Neural progenitor cell (in vitro differentiated cells): ENCODE data around the gene ZFYVE9. TPM values are rescaled to one million over a fixed set of nuclear protein-coding genes. Genes with fewer than 3 reads are reported as not detected.

ENCODE experiments used
- DNase-seq: peaks from one replicate; pipeline ENCODE4 v3.0.0-alpha.2; 2016; ENCODE audit warnings: low spot score
- H2AFZ ChIP-seq: fragments of 200-600 bp; sonication (generic); replicated peaks from 2 replicates; pipeline ENCODE4 v1.6.1; 2016; ENCODE audit warnings: antibody characterized with exemption
- H3F3A ChIP-seq: fragments of 200-600 bp; sonication (generic); 2 replicates; pipeline ENCODE4 v1.6.1; 2016; ENCODE audit warnings: antibody characterized with exemption, low read depth
- H3K27ac ChIP-seq: fragments of 200-600 bp; sonication (generic); 2 replicates; pipeline ENCODE4 v1.5.1; 2016; ENCODE audit warnings: mild to moderate bottlenecking
- H3K27me3 ChIP-seq: fragments of 200-600 bp; sonication (generic); 2 replicates; pipeline ENCODE4 v1.6.1; 2016; ENCODE audit warnings: mild to moderate bottlenecking, moderate library complexity
- H3K36me3 ChIP-seq: fragments of 200-600 bp; sonication (generic); 2 replicates; pipeline ENCODE4 v1.5.1; 2016
- H3K4me1 ChIP-seq: fragments of 200-600 bp; sonication (generic); 2 replicates; pipeline ENCODE4 v1.6.1; 2016; ENCODE audit warnings: mixed run types
- H3K4me2 ChIP-seq: fragments of 200-600 bp; sonication (generic); 2 replicates; pipeline ENCODE4 v1.6.1; 2016
- H3K4me3 ChIP-seq: fragments of 200-600 bp; sonication (generic); 2 replicates; pipeline ENCODE4 v1.5.1; 2016
- H3K79me2 ChIP-seq: fragments of 200-600 bp; sonication (generic); 2 replicates; pipeline ENCODE4 v1.6.1; 2016; ENCODE audit warnings: low read depth
- H3K9ac ChIP-seq: fragments of 200-600 bp; sonication (generic); 2 replicates; pipeline ENCODE4 v1.6.1; 2016
- H3K9me3 ChIP-seq: fragments of 200-600 bp; sonication (generic); 2 replicates; pipeline ENCODE4 v1.5.1; 2016; ENCODE audit warnings: low read depth
- H4K20me1 ChIP-seq: fragments of 200-600 bp; sonication (generic); 2 replicates; pipeline ENCODE4 v1.6.1; 2016; ENCODE audit warnings: low read depth
- H3K27ac Mint-ChIP-seq: 3 replicates; pipeline ENCODE4 v1.8.0; 2021; ENCODE audit warnings: mixed read lengths
- H3K27me3 Mint-ChIP-seq: 2 replicates; pipeline ENCODE4 v1.8.0; 2022; ENCODE audit warnings: low read depth, mild to moderate bottlenecking, inconsistent platforms, moderate library complexity, mixed read lengths; ENCODE audit not compliant: insufficient read depth
- H3K36me3 Mint-ChIP-seq: 3 replicates; pipeline ENCODE4 v1.8.0; 2021; ENCODE audit warnings: mixed read lengths
- H3K4me1 Mint-ChIP-seq: 3 replicates; pipeline ENCODE4 v1.8.0; 2021; ENCODE audit warnings: mixed read lengths
- H3K4me3 Mint-ChIP-seq: 3 replicates; pipeline ENCODE4 v1.8.0; 2021; ENCODE audit warnings: mild to moderate bottlenecking, moderate library complexity, mixed read lengths
- H3K9me3 Mint-ChIP-seq: 3 replicates; pipeline ENCODE4 v1.8.0; 2020; ENCODE audit warnings: mixed read lengths
- EZH2 ChIP-seq: fragments of 200-600 bp; sonication (generic); IDR thresholded peaks from 2 replicates; pipeline ENCODE4 v1.6.1; 2017; ENCODE audit warnings: antibody characterized with exemption, mild to moderate bottlenecking, moderate library complexity
- EZH2phosphoT487 ChIP-seq: fragments of 200-600 bp; sonication (generic); IDR thresholded peaks from 2 replicates; pipeline ENCODE4 v1.6.1; 2017; ENCODE audit warnings: antibody characterized with exemption
- total RNA-seq: library from RNA; depleted of rRNA; stranded (reverse); fragments of >200 nt; gene quantifications from 2 replicates; pipeline ENCODE4 v1.2.3, GENCODE V29; 2015; ENCODE audit warnings: low replicate concordance
- TF ChIP-seq, protein P1 (sequence below): fragments of 200-600 bp; sonication (generic); IDR thresholded peaks from 2 replicates; pipeline ENCODE4 v1.5.1; 2017; ENCODE audit warnings: antibody characterized with exemption, mild to moderate bottlenecking

The ZFYVE9 gene
- total RNA-seq, 1 donor from 2014 or later: 42.7 TPM

DNA sequence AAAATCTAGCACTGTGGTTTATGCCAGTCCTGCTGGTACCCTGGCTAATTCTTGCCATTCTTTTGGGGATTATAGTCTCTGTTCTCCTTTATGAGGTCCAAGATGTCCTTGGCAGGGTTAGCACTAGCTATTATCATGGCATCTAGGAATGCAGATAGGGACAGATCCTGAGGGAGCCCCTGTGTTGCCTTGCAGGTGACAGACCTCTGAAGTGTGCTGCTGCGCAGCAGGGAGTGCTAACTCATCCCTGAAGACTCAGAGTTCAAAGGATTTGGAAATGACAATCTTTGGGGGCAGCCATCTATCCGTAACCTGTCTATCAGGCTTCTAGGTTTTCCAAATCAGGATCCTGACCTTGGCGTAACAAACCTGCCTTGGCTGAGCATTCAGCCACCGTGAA lies 16.3 kb downstream of the ZFYVE9 start:
- no peaks in the 10 kb centered on the region for H3K36me3 ChIP-seq
- no peak overlapping the region for H3K4me3 ChIP-seq
- Mint-ChIP-seq H3K36me3 (peaks cover 30% of the 10 kb centered on the region), H3K4me3 (no peak overlapping the region), H3K27ac (no peak overlapping the region), H3K9me3 (peaks cover 27% of the 10 kb centered on the region), H3K4me1 (no peaks in the 10 kb centered on the region), H3K27me3 (peaks cover 3% of the 10 kb centered on the region)
- no peaks in the 10 kb centered on the region for H3F3A ChIP-seq
- H2AFZ ChIP-seq: no peak overlapping the region
- H3K9ac ChIP-seq: no peak overlapping the region
- H3K4me1 ChIP-seq: no peaks in the 10 kb centered on the region
- H4K20me1 ChIP-seq: no peaks in the 10 kb centered on the region
- no peak for DNase-seq
- TF ChIP-seq EZH2phosphoT487 (no peak), EZH2 (no peak)
- TF ChIP-seq, protein P1, sequence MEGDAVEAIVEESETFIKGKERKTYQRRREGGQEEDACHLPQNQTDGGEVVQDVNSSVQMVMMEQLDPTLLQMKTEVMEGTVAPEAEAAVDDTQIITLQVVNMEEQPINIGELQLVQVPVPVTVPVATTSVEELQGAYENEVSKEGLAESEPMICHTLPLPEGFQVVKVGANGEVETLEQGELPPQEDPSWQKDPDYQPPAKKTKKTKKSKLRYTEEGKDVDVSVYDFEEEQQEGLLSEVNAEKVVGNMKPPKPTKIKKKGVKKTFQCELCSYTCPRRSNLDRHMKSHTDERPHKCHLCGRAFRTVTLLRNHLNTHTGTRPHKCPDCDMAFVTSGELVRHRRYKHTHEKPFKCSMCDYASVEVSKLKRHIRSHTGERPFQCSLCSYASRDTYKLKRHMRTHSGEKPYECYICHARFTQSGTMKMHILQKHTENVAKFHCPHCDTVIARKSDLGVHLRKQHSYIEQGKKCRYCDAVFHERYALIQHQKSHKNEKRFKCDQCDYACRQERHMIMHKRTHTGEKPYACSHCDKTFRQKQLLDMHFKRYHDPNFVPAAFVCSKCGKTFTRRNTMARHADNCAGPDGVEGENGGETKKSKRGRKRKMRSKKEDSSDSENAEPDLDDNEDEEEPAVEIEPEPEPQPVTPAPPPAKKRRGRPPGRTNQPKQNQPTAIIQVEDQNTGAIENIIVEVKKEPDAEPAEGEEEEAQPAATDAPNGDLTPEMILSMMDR: no peak
- no peak overlapping the region for H3K4me2 ChIP-seq
- H3K79me2 ChIP-seq: peaks cover 32% of the 10 kb centered on the region
- H3K27me3 ChIP-seq: no peaks in the 10 kb centered on the region
- no peaks in the 10 kb centered on the region for H3K9me3 ChIP-seq
- no peak overlapping the region for H3K27ac ChIP-seq

DNA sequence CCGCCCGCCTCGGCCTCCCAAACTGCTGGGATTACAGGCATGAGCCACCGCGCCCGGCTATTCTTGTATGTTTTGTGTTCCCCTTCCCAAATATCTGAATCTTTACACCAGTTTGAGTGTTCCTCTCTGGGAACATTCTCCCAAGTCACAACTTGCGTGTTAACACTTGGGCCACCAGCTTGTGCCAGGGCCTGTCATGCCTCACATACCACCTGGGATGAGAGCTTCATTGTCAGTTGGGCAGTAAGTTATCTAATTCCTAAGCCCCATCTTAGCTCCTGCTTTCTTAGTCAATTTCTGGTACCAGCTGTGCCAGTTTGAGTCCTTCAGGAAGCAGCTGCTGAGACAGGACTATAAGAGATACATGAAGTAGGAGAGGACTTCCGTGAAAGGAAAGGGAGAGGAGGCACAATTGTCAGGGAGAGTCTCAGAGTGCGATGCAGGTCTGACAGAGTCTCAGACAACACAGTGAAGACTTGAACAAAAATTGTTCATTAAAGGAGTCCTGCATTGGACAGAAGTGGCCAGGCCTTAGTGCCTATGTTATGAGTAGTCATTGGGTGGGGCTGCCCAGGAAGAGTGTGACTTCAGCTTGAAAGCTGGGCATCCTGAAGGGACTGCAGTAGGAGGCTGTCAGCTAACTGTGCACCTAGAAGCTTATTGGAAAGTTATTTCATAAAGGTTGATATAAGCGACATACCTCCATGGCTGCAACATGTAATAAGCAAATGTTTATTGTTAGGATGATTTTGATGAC lies 17.3 kb downstream of the ZFYVE9 start:
- H3K4me3 Mint-ChIP-seq: no peak overlapping the region
- Histone ChIP-seq H3K79me2 (peaks cover 23% of the 10 kb centered on the region), H3K4me2 (no peak overlapping the region), H3K4me3 (no peak overlapping the region), H2AFZ (no peak overlapping the region), H3F3A (no peaks in the 10 kb centered on the region), H4K20me1 (no peaks in the 10 kb centered on the region), H3K9me3 (no peaks in the 10 kb centered on the region), H3K36me3 (no peaks in the 10 kb centered on the region), H3K27me3 (no peaks in the 10 kb centered on the region), H3K27ac (no peak overlapping the region), H3K4me1 (no peaks in the 10 kb centered on the region), H3K9ac (no peak overlapping the region)
- H3K4me1 Mint-ChIP-seq: no peaks in the 10 kb centered on the region
- TF ChIP-seq EZH2 (no peak), EZH2phosphoT487 (no peak)
- TF ChIP-seq, protein P1: no peak
- H3K36me3 Mint-ChIP-seq: peaks cover 30% of the 10 kb centered on the region
- no peak overlapping the region for H3K27ac Mint-ChIP-seq
- H3K27me3 Mint-ChIP-seq: peaks cover 3% of the 10 kb centered on the region
- DNase-seq: no peak
- H3K9me3 Mint-ChIP-seq: peaks cover 27% of the 10 kb centered on the region

DNA sequence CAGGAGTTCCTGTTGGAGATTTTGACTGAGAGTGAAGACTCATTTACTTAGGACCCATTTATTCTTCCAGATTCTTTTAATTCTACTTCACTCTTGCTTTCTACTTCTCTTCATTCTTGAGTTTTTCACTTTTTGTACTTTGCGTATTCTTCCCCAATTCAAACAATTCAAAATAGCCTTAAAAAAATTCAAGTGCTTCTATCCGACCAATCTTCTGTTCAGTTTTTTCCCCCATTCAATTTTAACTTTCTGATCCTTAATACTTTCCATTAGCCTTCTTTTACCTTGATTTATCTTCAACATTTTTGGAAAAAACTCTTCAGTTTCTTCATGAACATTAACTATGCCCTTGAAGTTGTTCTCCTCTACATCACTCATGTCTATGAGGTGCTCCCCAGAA lies 21.1 kb downstream of the ZFYVE9 start:
- H3K4me1 Mint-ChIP-seq: no peaks in the 10 kb centered on the region
- H3K4me2 ChIP-seq: no peak overlapping the region
- H3K27me3 Mint-ChIP-seq: no peaks in the 10 kb centered on the region
- H3K27me3 ChIP-seq: no peaks in the 10 kb centered on the region
- H3K9me3 ChIP-seq: no peaks in the 10 kb centered on the region
- H4K20me1 ChIP-seq: peaks cover 4% of the 10 kb centered on the region
- H3K4me1 ChIP-seq: no peaks in the 10 kb centered on the region
- H3K27ac ChIP-seq: no peak overlapping the region
- no peak overlapping the region for H3K9ac ChIP-seq
- H3K36me3 ChIP-seq: no peaks in the 10 kb centered on the region
- H2AFZ ChIP-seq: no peak overlapping the region
- peaks cover 28% of the 10 kb centered on the region for H3K79me2 ChIP-seq
- peaks cover 23% of the 10 kb centered on the region for H3K36me3 Mint-ChIP-seq
- H3K9me3 Mint-ChIP-seq: peaks cover 12% of the 10 kb centered on the region
- no peak for TF ChIP-seq EZH2
- TF ChIP-seq EZH2phosphoT487: no peak
- TF ChIP-seq, protein P1: no peak
- no peaks in the 10 kb centered on the region for H3F3A ChIP-seq
- no peak for DNase-seq
- no peak overlapping the region for H3K27ac Mint-ChIP-seq
- no peak overlapping the region for H3K4me3 ChIP-seq
- H3K4me3 Mint-ChIP-seq: no peak overlapping the region
